Measurements from ENCODE around the gene TCAP. TPM values are rescaled to one million over a fixed set of nuclear protein-coding genes. Genes with fewer than 3 reads are reported as not detected.

Gene TCAP
- total and polyA plus RNA-seq, 10 of the 15 experiments (the other 5 are each of a cell fraction or from before 2014, with no cell fraction given) = 0.17 to 1.0 (median 0.36) TPM; not detected in 3

GRCh38 chr17:39701784-39702422, 36.8 kb downstream of the TCAP start:
- ATAC-seq = no peak
- no peak overlapping the region for H3K9ac ChIP-seq (ENCODE audit: control insufficient read depth, insufficient read depth, low read length)
- H3K27ac ChIP-seq (ENCODE audit: control insufficient read depth, insufficient read depth) = no peak overlapping the region
- H3K9me3 ChIP-seq (replicated peaks; ENCODE audit: control insufficient read depth, insufficient read depth, low read length) = no peaks in the 10 kb centered on the region
- ChIA-PET POLR2A (interaction anchor here (0.6 kb wide), 1 partner anchor 62 kb away, joined by 3 read pairs; no protein-coding TSS in a partner anchor), SMC1A (ENCODE audit: uncharacterized antibody, unreplicated experiment) (interaction anchor here (0.8 kb wide), 1 partner anchor 13 kb away, joined by 3 read pairs; no protein-coding TSS in a partner anchor), CTCF (interaction anchor here (1.1 to 3.3 kb wide), 5 partner anchors 14 to 49 kb away, joined by 3 to 11 read pairs (median 4); partner anchors contain the start of gene PGAP3), RAD21 (ENCODE audit: unreplicated experiment) (interaction anchor here (2.0 kb wide), 1 partner anchor 28 kb away, joined by 7 read pairs; the partner anchor contains the start of gene MIEN1)
- peaks cover 11% of the 10 kb centered on the region for H3K4me1 ChIP-seq (ENCODE audit: control insufficient read depth, insufficient read depth, low read length)
- H4K20me1 ChIP-seq (ENCODE audit: control insufficient read depth, insufficient read depth) = no peaks in the 10 kb centered on the region
- DNase-seq (ENCODE audit: low read depth, low spot score) = no peak
- in situ Hi-C loops (cut with MboI) (no loop called here), intact Hi-C loops (cut with micrococcal nuclease; ENCODE audit: unreplicated experiment) (no loop called here)
- no peak overlapping the region for H3K4me2 ChIP-seq (ENCODE audit: control insufficient read depth, insufficient read depth)
- H3K36me3 ChIP-seq (ENCODE audit: control insufficient read depth in 2 of 2, insufficient read depth in 2 of 2, low read length in 1 of 2) = no peaks in the 10 kb centered on the region
- no peaks in the 10 kb centered on the region for H3K79me2 ChIP-seq (ENCODE audit: control insufficient read depth, insufficient read depth, low read length)
- H3K4me3 ChIP-seq = no peak overlapping the region
- FAIRE-seq = no peak
- H2AFZ ChIP-seq (ENCODE audit: control insufficient read depth, low read depth, low read length) = no peak overlapping the region
- 26% methylated on average over 4 of the region's 4 CpGs for WGBS (ENCODE audit: insufficient coverage, insufficient replicate concordance, low lambda C conversion rate, missing lambda C conversion rate)
- H3K27me3 ChIP-seq (replicated peaks in 1 of 2; ENCODE audit: control insufficient read depth in 2 of 2, insufficient read depth in 2 of 2, low read length in 1 of 2) = peaks cover 0 to 7% of the 10 kb centered on the region in 2 experiments; a peak in 2 of 4 replicates
- BruUV-seq (replicated peaks) = no TSS peak
- TF ChIP-seq CREB1 (IDR thresholded peaks at IDR 0.05; ENCODE audit: low read depth) (no peak), RBBP5 (conservative IDR thresholded peaks at IDR 0.05) (no peak), IRF3 (IDR thresholded peaks at IDR 0.05) (no peak), TARDBP (IDR thresholded peaks at IDR 0.05; ENCODE audit: borderline replicate concordance) (no peak), NKRF (conservative IDR thresholded peaks at IDR 0.05) (no peak), NBN (IDR thresholded peaks at IDR 0.05) (no peak), ZNF622 (IDR thresholded peaks at IDR 0.05) (no peak), KDM1A (IDR thresholded peaks at IDR 0.05; ENCODE audit: borderline replicate concordance) (no peak), PBX3 (IDR thresholded peaks at IDR 0.05; ENCODE audit: insufficient replicate concordance, low read depth, low read length) (no peak), BCLAF1 (IDR thresholded peaks at IDR 0.05) (no peak), RAD21 (IDR thresholded peaks at IDR 0.05; ENCODE audit: insufficient read depth, low read depth, low read length) (no peak), STAT1 (conservative IDR thresholded peaks at IDR 0.05) (no peak), FOXK2 (IDR thresholded peaks at IDR 0.05) (no peak), MEF2A (IDR thresholded peaks at IDR 0.05; ENCODE audit: insufficient read depth, low read depth, low read length) (no peak), ZNF274 (IDR thresholded peaks at IDR 0.05; ENCODE audit: insufficient read depth, insufficient read length) (no peak)
- TF ChIP-seq, protein P1, sequence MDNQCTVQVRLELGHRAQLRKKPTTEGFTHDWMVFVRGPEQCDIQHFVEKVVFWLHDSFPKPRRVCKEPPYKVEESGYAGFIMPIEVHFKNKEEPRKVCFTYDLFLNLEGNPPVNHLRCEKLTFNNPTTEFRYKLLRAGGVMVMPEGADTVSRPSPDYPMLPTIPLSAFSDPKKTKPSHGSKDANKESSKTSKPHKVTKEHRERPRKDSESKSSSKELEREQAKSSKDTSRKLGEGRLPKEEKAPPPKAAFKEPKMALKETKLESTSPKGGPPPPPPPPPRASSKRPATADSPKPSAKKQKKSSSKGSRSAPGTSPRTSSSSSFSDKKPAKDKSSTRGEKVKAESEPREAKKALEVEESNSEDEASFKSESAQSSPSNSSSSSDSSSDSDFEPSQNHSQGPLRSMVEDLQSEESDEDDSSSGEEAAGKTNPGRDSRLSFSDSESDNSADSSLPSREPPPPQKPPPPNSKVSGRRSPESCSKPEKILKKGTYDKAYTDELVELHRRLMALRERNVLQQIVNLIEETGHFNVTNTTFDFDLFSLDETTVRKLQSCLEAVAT (IDR thresholded peaks at IDR 0.05) = no peak
